Hepatocyte (in vitro differentiated cells): ENCODE results near the gene RALB. TPM values are rescaled to one million over a fixed set of nuclear protein-coding genes. Genes with fewer than 3 reads are reported as not detected.

Source experiments
- DNase-seq: peaks from one replicate; pipeline ENCODE4 v3.0.0-alpha.2; 2016; ENCODE audit warnings: low spot score
- H2AFZ ChIP-seq: fragments of 200-600 bp; sonication (generic); 2 replicates; pipeline ENCODE4 v1.6.0; 2016; ENCODE audit warnings: antibody characterized with exemption, mild to moderate bottlenecking
- H3K27ac ChIP-seq: fragments of 200-600 bp; sonication (generic); 2 replicates; pipeline ENCODE4 v1.5.1; 2016; ENCODE audit warnings: mild to moderate bottlenecking
- H3K27me3 ChIP-seq: fragments of 200-600 bp; sonication (generic); 2 replicates; pipeline ENCODE4 v1.6.1; 2016
- H3K36me3 ChIP-seq: fragments of 200-600 bp; sonication (generic); replicated peaks from 2 replicates; pipeline ENCODE4 v1.5.1; 2016; ENCODE audit warnings: low read depth; ENCODE audit not compliant: insufficient read depth
- H3K4me1 ChIP-seq: fragments of 200-600 bp; sonication (generic); 2 replicates; pipeline ENCODE4 v1.5.1; 2016; ENCODE audit warnings: mild to moderate bottlenecking, moderate library complexity; ENCODE audit not compliant: insufficient read depth
- H3K4me2 ChIP-seq: fragments of 200-600 bp; sonication (generic); 2 replicates; pipeline ENCODE4 v1.6.0; 2016
- H3K4me3 ChIP-seq: fragments of 200-600 bp; sonication (generic); 2 replicates; pipeline ENCODE4 v1.5.1; 2016; ENCODE audit warnings: mild to moderate bottlenecking
- H3K79me2 ChIP-seq: fragments of 200-600 bp; sonication (generic); 2 replicates; pipeline ENCODE4 v1.6.0; 2017; ENCODE audit warnings: mild to moderate bottlenecking
- H3K9me2 ChIP-seq: fragments of 200-600 bp; sonication (generic); replicated peaks from 2 replicates; pipeline ENCODE4 v1.6.0; 2017; ENCODE audit warnings: mild to moderate bottlenecking; ENCODE audit not compliant: insufficient read depth
- H3K9me3 ChIP-seq: fragments of 200-600 bp; sonication (generic); 2 replicates; pipeline ENCODE4 v1.5.1; 2016; ENCODE audit warnings: low read depth, mild to moderate bottlenecking
- H4K20me1 ChIP-seq: fragments of 200-600 bp; sonication (generic); 2 replicates; pipeline ENCODE4 v1.6.0; 2016; ENCODE audit warnings: mild to moderate bottlenecking; ENCODE audit not compliant: insufficient read depth, poor library complexity, severe bottlenecking
- CTCF ChIP-seq: fragments of 200-600 bp; sonication (generic); IDR thresholded peaks from 2 replicates; pipeline ENCODE4 v1.5.1; 2016; ENCODE audit warnings: antibody characterized with exemption, mild to moderate bottlenecking; ENCODE audit not compliant: poor library complexity
- EZH2 ChIP-seq: fragments of 200-600 bp; sonication (generic); IDR thresholded peaks from 2 replicates; pipeline ENCODE4 v1.6.1; 2016; ENCODE audit warnings: antibody characterized with exemption, mild to moderate bottlenecking, borderline replicate concordance
- EZH2phosphoT487 ChIP-seq: fragments of 200-600 bp; sonication (generic); IDR thresholded peaks from one replicate; pipeline ENCODE4 v1.6.1; 2018; ENCODE audit warnings: antibody characterized with exemption, mild to moderate bottlenecking, low read depth, moderate library complexity; ENCODE audit not compliant: unreplicated experiment, severe bottlenecking
- WGBS: methylation state at CpG from one replicate; pipeline ENCODE4 v1.1.6; 2016; ENCODE audit warnings: low lambda C conversion rate; ENCODE audit errors: missing lambda C conversion rate; 5-methylcytosine and 5-hydroxymethylcytosine counted together
- polyA plus RNA-seq: library from polyadenylated mRNA; unstranded; fragments of >200 nt; fragmentation: Nextera tagmentation; extraction: Ambion mirVana; gene quantifications from 2 replicates; pipeline ENCODE4 v1.2.1, GENCODE V29; 2016
- total RNA-seq: library from RNA; depleted of rRNA; stranded (reverse); fragments of >200 nt; gene quantifications from 2 replicates; pipeline ENCODE4 v1.2.3, GENCODE V29; 2014

RALB gene
- total and polyA plus RNA-seq, 2 experiments from 2014 or later: 68.2 to 74.4 TPM

GRCh38 chr2:120247851-120248250 lies 4.8 kb upstream of the RALB start:
- Histone ChIP-seq H3K4me2 (no peak overlapping the region), H3K9me3 (no peaks in the 10 kb centered on the region), H3K4me3 (no peak overlapping the region), H4K20me1 (no peaks in the 10 kb centered on the region), H3K27ac (no peak overlapping the region), H3K36me3 (no peaks in the 10 kb centered on the region), H3K79me2 (no peaks in the 10 kb centered on the region), H2AFZ (no peak overlapping the region), H3K4me1 (peaks cover 29% of the 10 kb centered on the region), H3K27me3 (no peaks in the 10 kb centered on the region), H3K9me2 (no peaks in the 10 kb centered on the region)
- WGBS: 79% methylated on average over 6 of the region's 6 CpGs
- TF ChIP-seq EZH2 (no peak), EZH2phosphoT487 (no peak), CTCF (no peak)
- no peak for DNase-seq

GRCh38 chr2:120250640-120251039 lies 2.0 kb upstream of the RALB start:
- H3K27ac ChIP-seq: no peak overlapping the region
- no peaks in the 10 kb centered on the region for H3K9me2 ChIP-seq
- no peaks in the 10 kb centered on the region for H4K20me1 ChIP-seq
- no peak overlapping the region for H3K4me2 ChIP-seq
- peaks cover 21% of the 10 kb centered on the region for H3K4me1 ChIP-seq
- no peak overlapping the region for H2AFZ ChIP-seq
- WGBS: 79% methylated on average over 4 of the region's 4 CpGs
- no peak overlapping the region for H3K4me3 ChIP-seq
- H3K27me3 ChIP-seq: no peaks in the 10 kb centered on the region
- H3K9me3 ChIP-seq: no peaks in the 10 kb centered on the region
- TF ChIP-seq EZH2 (no peak), EZH2phosphoT487 (no peak), CTCF (no peak)
- no peaks in the 10 kb centered on the region for H3K36me3 ChIP-seq
- H3K79me2 ChIP-seq: peaks cover 20% of the 10 kb centered on the region
- no peak for DNase-seq

DNA sequence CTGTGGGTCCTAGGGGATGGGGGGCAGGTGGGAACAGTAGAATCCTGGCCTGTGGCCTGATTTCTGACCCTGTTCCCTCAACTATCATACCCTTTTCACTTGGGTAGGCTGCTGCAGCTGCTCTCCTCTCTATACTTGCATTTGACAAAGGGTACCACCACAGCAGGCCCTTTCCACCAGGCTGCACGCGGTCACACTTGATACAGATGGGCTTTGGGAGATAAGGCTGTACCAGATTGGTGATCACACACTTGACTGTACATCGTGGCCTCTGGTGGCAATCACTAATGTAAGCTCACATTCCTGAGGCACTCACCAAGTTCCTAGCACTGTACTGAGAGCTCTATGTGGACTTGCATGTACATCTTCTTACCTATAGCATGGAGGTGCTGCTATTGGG lies 1.6 kb upstream of the RALB start:
- no peak for TF ChIP-seq CTCF
- no peak for TF ChIP-seq EZH2phosphoT487
- TF ChIP-seq EZH2: no peak
- no peak overlapping the region for H3K27ac ChIP-seq
- no peaks in the 10 kb centered on the region for H3K9me3 ChIP-seq
- no peaks in the 10 kb centered on the region for H3K27me3 ChIP-seq
- no peak overlapping the region for H3K4me2 ChIP-seq
- no peaks in the 10 kb centered on the region for H3K36me3 ChIP-seq
- H3K9me2 ChIP-seq: no peaks in the 10 kb centered on the region
- DNase-seq: no peak
- peaks cover 24% of the 10 kb centered on the region for H3K79me2 ChIP-seq
- no peak overlapping the region for H2AFZ ChIP-seq
- peaks cover 17% of the 10 kb centered on the region for H3K4me1 ChIP-seq
- no peaks in the 10 kb centered on the region for H4K20me1 ChIP-seq
- no peak overlapping the region for H3K4me3 ChIP-seq
- WGBS: 75% methylated on average over 3 of the region's 3 CpGs

GRCh38 chr2:120251880-120252224 lies 800 bp upstream of the RALB start:
- no peaks in the 10 kb centered on the region for H3K27me3 ChIP-seq
- peaks cover 32% of the 10 kb centered on the region for H3K79me2 ChIP-seq
- TF ChIP-seq EZH2phosphoT487 (no peak), CTCF (no peak), EZH2 (no peak)
- H4K20me1 ChIP-seq: no peaks in the 10 kb centered on the region
- H3K4me1 ChIP-seq: peaks cover 9% of the 10 kb centered on the region
- 7% methylated on average over 6 of the region's 6 CpGs for WGBS
- H3K4me3 ChIP-seq: peak overlapping the region; percentile 40
- no peaks in the 10 kb centered on the region for H3K9me2 ChIP-seq
- DNase-seq: no peak
- no peaks in the 10 kb centered on the region for H3K9me3 ChIP-seq
- no peaks in the 10 kb centered on the region for H3K36me3 ChIP-seq
- H3K4me2 ChIP-seq: peak overlapping the region; percentile 78
- H2AFZ ChIP-seq: peak overlapping the region; percentile 23
- peak overlapping the region; percentile 40 for H3K27ac ChIP-seq
